GM19324 (cell line): Measurements from ENCODE around the gene TMEFF1.
"Not testable (repeated sequence)": the region's sequence is repeated elsewhere in the genome, so short reads cannot be mapped to it uniquely, and the experiment has no call there.

ENCODE experiments used
- ATAC-seq: cut with Tn5 transposase; IDR thresholded peaks from one replicate; pipeline ENCODE4 v1.9.1; 2021; ENCODE audit warnings: mild to moderate bottlenecking, moderate library complexity; ENCODE audit not compliant: unreplicated experiment, low FRiP score

Gene TMEFF1

GRCh38 chr9:100472788-100473275 lies at the start of gene TMEFF1:
TSS of gene TMEFF1 (plus strand) at chr9:100473149. CDS start at chr9:100473545, 396 bp downstream.
- ATAC-seq, result no peak

- no peak for ATAC-seq
These were observed 47.2 kb upstream of the TMEFF1 start for GRCh38 chr9:100425758-100426157.

- ATAC-seq, result no peak
These were observed 46.8 kb upstream of the TMEFF1 start for GRCh38 chr9:100426189-100426529.

GRCh38 chr9:100426530-100427365 lies 46.2 kb upstream of the TMEFF1 start, which contains the start of gene MSANTD3:
TSS of gene MSANTD3 (plus strand) at chr9:100427143. CDS start at chr9:100441939, 14,796 bp downstream.
- ATAC-seq, result peak; percentile 82

GRCh38 chr9:100427366-100428263 lies 45.3 kb upstream of the TMEFF1 start:
- peak; percentile 62 for ATAC-seq

- no peak for ATAC-seq
These were observed 43.9 kb upstream of the TMEFF1 start for GRCh38 chr9:100428871-100429654.

GRCh38 chr9:100430286-100430940 lies 42.5 kb upstream of the TMEFF1 start:
- no peak for ATAC-seq

- ATAC-seq, result no peak
These were observed 41.1 kb upstream of the TMEFF1 start for GRCh38 chr9:100431886-100432285.

- no peak for ATAC-seq
These were observed 40.2 kb upstream of the TMEFF1 start for GRCh38 chr9:100432736-100433135.

GRCh38 chr9:100436571-100436970 lies 36.4 kb upstream of the TMEFF1 start:
- no peak for ATAC-seq

GRCh38 chr9:100437860-100438805 lies 34.8 kb upstream of the TMEFF1 start:
- ATAC-seq, result no peak

GRCh38 chr9:100440071-100440470 lies 32.9 kb upstream of the TMEFF1 start:
- ATAC-seq, result no peak

- ATAC-seq, result not testable (repeated sequence)
These were observed 32.5 kb upstream of the TMEFF1 start for GRCh38 chr9:100440487-100440886.

- no peak for ATAC-seq
These were observed 31.0 kb upstream of the TMEFF1 start for GRCh38 chr9:100441911-100442361.

GRCh38 chr9:100443781-100444768 lies 28.9 kb upstream of the TMEFF1 start:
- no peak for ATAC-seq

GRCh38 chr9:100445161-100445902 lies 27.6 kb upstream of the TMEFF1 start:
- ATAC-seq, result no peak
